GM21723 (cell line): ENCODE results near the gene RAB44.

ENCODE experiments used
- ATAC-seq: cut with Tn5 transposase; IDR thresholded peaks from one replicate; pipeline ENCODE4 v1.9.1; 2021; ENCODE audit warnings: mild to moderate bottlenecking, moderate library complexity; ENCODE audit not compliant: unreplicated experiment

The RAB44 gene

GRCh38 chr6:36765594-36766398 is 68.2 kb downstream of the RAB44 start:
- ATAC-seq, result peak; percentile 79

DNA sequence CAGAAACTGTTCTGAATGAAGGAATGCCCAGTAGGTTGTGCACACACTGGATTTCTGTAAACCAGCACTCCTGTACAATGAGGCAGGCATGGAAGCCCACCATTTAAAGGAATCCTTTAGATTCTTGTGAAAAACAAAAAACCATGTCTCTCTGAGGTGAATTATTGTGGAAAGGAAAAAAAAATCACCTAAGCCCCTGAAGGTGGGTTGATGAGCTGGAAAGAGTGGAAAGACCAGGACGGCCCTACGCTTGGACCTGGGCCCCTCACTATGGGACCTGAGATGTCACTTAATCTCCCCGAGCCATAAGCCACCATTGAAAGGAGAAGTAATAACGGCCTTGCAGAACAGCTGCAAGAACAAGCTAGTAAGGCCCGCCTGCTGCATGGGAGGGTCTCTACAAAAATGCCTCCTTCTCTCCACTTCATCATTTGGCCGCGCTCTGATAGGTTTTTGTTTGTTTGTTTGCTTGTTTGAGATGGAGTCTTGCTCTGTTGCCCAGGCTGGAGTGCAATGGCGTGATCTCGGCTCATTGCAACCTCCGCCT is 68.8 kb downstream of the RAB44 start:
- ATAC-seq, result no peak

- no peak for ATAC-seq
These were observed 71.6 kb downstream of the RAB44 start for GRCh38 chr6:36769183-36769675.

- no peak for ATAC-seq
These were observed 72.3 kb downstream of the RAB44 start for GRCh38 chr6:36769676-36770499.

GRCh38 chr6:36771145-36771544 is 73.5 kb downstream of the RAB44 start:
- no peak for ATAC-seq

- no peak for ATAC-seq
These were observed 74.8 kb downstream of the RAB44 start for GRCh38 chr6:36772397-36772796.

- no peak for ATAC-seq
These were observed 76.7 kb downstream of the RAB44 start for GRCh38 chr6:36774331-36774730.

GRCh38 chr6:36776167-36776566 is 78.5 kb downstream of the RAB44 start:
- no peak for ATAC-seq

DNA sequence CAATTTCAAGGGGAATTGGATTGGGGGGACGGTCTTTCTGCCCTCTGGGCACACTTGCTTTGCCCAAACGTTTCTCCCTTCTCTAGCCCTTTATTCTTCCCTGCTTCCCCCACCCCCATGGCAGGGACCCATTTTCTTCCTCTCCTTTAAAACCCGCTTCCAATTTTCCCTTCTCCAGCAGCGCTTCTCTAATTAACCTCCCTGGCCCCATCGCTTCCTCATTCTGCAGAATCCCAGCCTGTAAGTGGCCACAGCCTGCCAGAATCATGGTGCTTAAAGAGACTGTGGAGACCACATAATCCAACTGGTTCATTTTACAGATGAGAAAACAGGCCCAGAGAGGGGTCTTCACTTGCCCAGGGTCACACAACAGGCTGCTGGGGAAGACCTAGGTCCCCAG is 80.2 kb downstream of the RAB44 start:
- no peak for ATAC-seq

DNA sequence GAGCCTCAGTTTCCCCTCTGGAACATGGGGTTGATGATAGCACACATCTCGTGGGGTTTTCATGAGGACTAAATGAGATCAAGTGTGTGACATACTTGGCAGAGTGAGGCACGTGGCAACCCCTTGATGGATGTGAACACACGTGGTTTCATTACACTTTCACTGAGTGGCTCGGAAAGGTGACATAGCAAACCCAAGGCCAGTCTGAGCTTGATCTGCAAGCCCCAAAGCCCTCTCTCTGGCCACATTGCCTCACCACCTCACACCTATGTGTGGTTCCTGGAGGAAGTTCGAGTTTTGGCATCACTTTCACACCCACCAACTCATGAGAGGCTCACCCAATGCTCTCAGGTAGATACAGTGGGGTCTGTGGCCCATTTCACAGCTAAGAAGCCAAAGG is 81.6 kb downstream of the RAB44 start:
- ATAC-seq, result no peak

- ATAC-seq, result no peak
These were observed 83.0 kb downstream of the RAB44 start for GRCh38 chr6:36780442-36781177.

DNA sequence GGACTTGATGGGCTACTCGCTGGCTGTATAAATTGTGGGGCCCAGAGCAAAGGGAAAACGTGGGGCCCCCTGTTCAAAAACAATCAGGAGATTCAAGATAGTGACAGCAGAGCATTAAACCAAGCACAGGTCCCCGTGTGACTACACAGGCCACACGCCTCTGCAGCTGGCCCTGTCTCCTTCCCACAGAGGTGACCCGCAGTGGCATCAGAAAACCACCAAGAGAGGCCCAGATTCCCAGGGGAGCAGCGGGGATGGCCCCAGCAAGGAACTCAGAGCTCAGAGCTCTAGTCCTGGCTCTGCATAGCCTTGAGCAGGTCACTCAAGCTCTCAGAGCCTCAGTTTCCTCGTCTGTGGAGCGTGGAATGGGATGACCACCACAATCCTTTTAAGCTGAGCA is 84.0 kb downstream of the RAB44 start:
- ATAC-seq, result no peak
